ENCODE results near the gene PRKG1.

- no peak for TF ChIP-seq POLR2A (IDR thresholded peaks at IDR 0.05)
- TF ChIP-seq CTCF (IDR thresholded peaks at IDR 0.05): no peak
Observed at GRCh38 chr10:51214207-51215196, 140.2 kb downstream of the PRKG1 start.
